HCT116 (cell line): ENCODE measurements around the gene MCRIP2. TPM values are rescaled to one million over a fixed set of nuclear protein-coding genes. Genes with fewer than 3 reads are reported as not detected.

Experiments used
- ATAC-seq: fragments of 200-7000 bp; cut with Tn5 transposase; 2 replicates; pipeline ENCODE4 v1.9.1; 2020; ENCODE audit warnings: mild to moderate bottlenecking, moderate library complexity
- BruUV-seq: library from RNA; stranded (reverse); fragments of 400-500 nt; replicated peaks from 2 replicates; lab custom pipeline; 2021; lab: Mats Ljungman, UMichigan
- CTCF ChIA-PET: fragments of 300-600 bp; sonication (Branson Sonifier 250); formaldehyde crosslinking; loops from one replicate; lab custom pipeline; 2021; ENCODE audit warnings: antibody characterized with exemption; lab: Charles Lee
- POLR2A ChIA-PET: fragments of 300-600, 350-600 bp; sonication (Branson Sonifier 250); formaldehyde crosslinking; loops from one replicate; lab custom pipeline; 2021; ENCODE audit warnings: antibody characterized with exemption; lab: Charles Lee
- RAD21 ChIA-PET, 2 experiments: fragments of 300-600 bp; sonication (Branson Sonifier 250); formaldehyde crosslinking; loops; one replicate each; lab custom pipeline; 2023; ENCODE audit warnings: low total read pairs in 2 of 2; ENCODE audit not compliant: uncharacterized antibody in 2 of 2, unreplicated experiment in 2 of 2, low non-redundant PET in 1 of 2; lab: Charles Lee
- DNase-seq: peaks from one replicate; pipeline ENCODE4 v3.0.0-alpha.2; 2010; ENCODE audit warnings: low read depth, low spot score
- H2AFZ ChIP-seq: fragments of 200-600 bp; shearing (Covaris generic), sonication (generic); 2 replicates; pipeline ENCODE4 v1.6.1; 2017; ENCODE audit warnings: low read depth, mixed run types, mixed read lengths, antibody characterized with exemption, low read length; ENCODE audit not compliant: poor library complexity, severe bottlenecking
- H3K27ac ChIP-seq: 2 replicates; pipeline ENCODE4 v1.5.1; 2012; ENCODE audit warnings: low read depth, low read length
- H3K27me3 ChIP-seq: fragments of 200-600 bp; sonication (generic); 2 replicates; pipeline ENCODE4 v1.6.1; 2016; ENCODE audit warnings: mixed run types, low read length, mixed read lengths; ENCODE audit not compliant: insufficient read depth
- H3K36me3 ChIP-seq, 2 experiments: fragments of 200-500 bp in 1 of 2; fragments of 200-600 bp in 1 of 2; sonication (Bioruptor generic) in 1 of 2; sonication (generic) in 1 of 2; 2 replicates each; pipeline versions ENCODE4 v1.5.1 to v1.6.1; 2014 to 2016; ENCODE audit warnings: low read length in 2 of 2, inconsistent platforms in 1 of 2, mixed read lengths in 1 of 2, mixed run types in 1 of 2; ENCODE audit not compliant: insufficient read depth in 2 of 2, control insufficient read depth in 1 of 2
- H3K4me1 ChIP-seq, 2 experiments: fragments of 200-600 bp in 1 of 2; sonication (generic) in 1 of 2; 2 replicates each; pipeline versions ENCODE4 v1.5.1 to v1.6.1; 2012 to 2017; ENCODE audit warnings: low read length in 2 of 2, inconsistent platforms in 1 of 2, mild to moderate bottlenecking in 1 of 2, mixed read lengths in 1 of 2, mixed run types in 1 of 2, moderate library complexity in 1 of 2; ENCODE audit not compliant: insufficient read depth in 2 of 2, control insufficient read depth in 1 of 2
- H3K4me2 ChIP-seq: fragments of 200-600 bp; sonication (generic); 2 replicates; pipeline ENCODE4 v1.6.1; 2017; ENCODE audit warnings: mixed run types, low read length, mixed read lengths
- H3K4me3 ChIP-seq, 2 experiments: fragments of 200-600 bp in 1 of 2; sonication (generic) in 1 of 2; replicated peaks in 1 of 2; 2 replicates each; pipeline ENCODE4 v1.5.1; 2011 to 2016; ENCODE audit warnings: low read length in 2 of 2, control low read depth in 1 of 2, low read depth in 1 of 2, mild to moderate bottlenecking in 1 of 2, mixed read lengths in 1 of 2, mixed run types in 1 of 2
- H3K79me2 ChIP-seq: fragments of 200-600 bp; sonication (generic); 2 replicates; pipeline ENCODE4 v1.6.1; 2017; ENCODE audit warnings: mild to moderate bottlenecking, mixed run types, low read length, moderate library complexity, mixed read lengths; ENCODE audit not compliant: insufficient read depth
- H3K9ac ChIP-seq: fragments of 200-600 bp; sonication (generic); 2 replicates; pipeline ENCODE4 v1.6.1; 2016; ENCODE audit warnings: low read length, mixed read lengths
- H3K9me2 ChIP-seq: fragments of 200-600 bp; sonication (generic), shearing (Covaris generic); 2 replicates; pipeline ENCODE4 v1.6.1; 2017; ENCODE audit warnings: mixed run types, mild to moderate bottlenecking, moderate library complexity; ENCODE audit not compliant: insufficient read depth
- H3K9me3 ChIP-seq, 2 experiments: fragments of 200-500 bp in 1 of 2; fragments of 200-600 bp in 1 of 2; sonication (Bioruptor generic) in 1 of 2; sonication (generic) in 1 of 2; 2 replicates each; pipeline ENCODE4 v1.6.1; 2014 to 2017; ENCODE audit warnings: low read length in 2 of 2, mixed read lengths in 2 of 2, inconsistent platforms in 1 of 2, low read depth in 1 of 2, mild to moderate bottlenecking in 1 of 2, mixed run types in 1 of 2, moderate library complexity in 1 of 2; ENCODE audit not compliant: control insufficient read depth in 1 of 2, insufficient read depth in 1 of 2
- H4K20me1 ChIP-seq: fragments of 200-600 bp; sonication (generic), shearing (Covaris generic); 2 replicates; pipeline ENCODE4 v1.6.1; 2017; ENCODE audit warnings: mixed run types, mild to moderate bottlenecking, moderate library complexity; ENCODE audit not compliant: insufficient read depth
- CBX3 ChIP-seq: IDR thresholded peaks from 2 replicates; pipeline ENCODE4 v1.6.1; 2012; ENCODE audit warnings: low read depth
- CEBPB ChIP-seq: IDR thresholded peaks from 2 replicates; pipeline ENCODE4 v1.6.1; 2012; ENCODE audit warnings: low read depth
- EGR1 ChIP-seq: IDR thresholded peaks from 2 replicates; pipeline ENCODE4 v1.6.1; 2012; ENCODE audit warnings: low read depth
- EZH2 ChIP-seq: fragments of 200-600 bp; sonication (generic); IDR thresholded peaks from 2 replicates; pipeline ENCODE4 v1.6.1; 2017; ENCODE audit warnings: antibody characterized with exemption, mixed run types
- EZH2phosphoT487 ChIP-seq: fragments of 200-600 bp; IDR thresholded peaks from 2 replicates; pipeline ENCODE4 v1.6.1; 2018; ENCODE audit warnings: antibody characterized with exemption, borderline replicate concordance
- FOSL1 ChIP-seq: IDR thresholded peaks from 2 replicates; pipeline ENCODE4 v1.6.1; 2012; ENCODE audit warnings: low read depth
- JUND ChIP-seq: IDR thresholded peaks from 2 replicates; pipeline ENCODE4 v1.6.1; 2012
- POLR2A ChIP-seq: IDR thresholded peaks from 2 replicates; pipeline ENCODE4 v1.7.0; 2011; ENCODE audit warnings: borderline replicate concordance; ENCODE audit not compliant: insufficient read depth, insufficient read length; ENCODE audit errors: extremely low read depth
- POLR2AphosphoS5 ChIP-seq: IDR thresholded peaks from 2 replicates; pipeline ENCODE4 v1.6.1; 2011; ENCODE audit warnings: mild to moderate bottlenecking, low read depth, low read length, moderate library complexity
- SIN3A ChIP-seq: IDR thresholded peaks from 2 replicates; pipeline ENCODE4 v1.6.1; 2012; ENCODE audit warnings: low read depth
- TCF7L2 ChIP-seq: IDR thresholded peaks from 2 replicates; pipeline ENCODE4 v1.7.0; 2011; ENCODE audit warnings: borderline replicate concordance, inconsistent platforms; ENCODE audit not compliant: insufficient read depth, insufficient read length; ENCODE audit errors: extremely low read depth
- YY1 ChIP-seq: IDR thresholded peaks from 2 replicates; pipeline ENCODE4 v1.6.1; 2011; ENCODE audit warnings: low read length, low read depth, moderate library complexity, mild to moderate bottlenecking; ENCODE audit not compliant: insufficient replicate concordance; ENCODE audit errors: extremely low read depth
- ZNF274 ChIP-seq: fragments of 200-500 bp; sonication (Bioruptor generic); IDR thresholded peaks from 2 replicates; pipeline ENCODE4 v1.6.1; 2014; ENCODE audit warnings: mild to moderate bottlenecking, low read depth, low read length, inconsistent platforms
- intact Hi-C: fragments of 100-400 bp; cut with micrococcal nuclease; formaldehyde crosslinking; loops from 2 replicates; pipeline ENCODE4 v1.10.0; 2022
- total RNA-seq: library from RNA; stranded (reverse); gene quantifications from one replicate; pipeline ENCODE4 v1.2.1, GENCODE V29; 2021; ENCODE audit not compliant: unreplicated experiment
- TF ChIP-seq, protein P1 (sequence below): IDR thresholded peaks from 2 replicates; pipeline ENCODE4 v1.6.1; 2012; ENCODE audit warnings: low read depth
- TF ChIP-seq, protein P2 (sequence below), 3 experiments: fragments of 200-600 bp in 1 of 3; sonication (generic) in 1 of 3; IDR thresholded peaks in 2 of 3; conservative IDR thresholded peaks in 1 of 3; 2 replicates each; pipeline ENCODE4 v1.5.1; 2012 to 2017; ENCODE audit warnings: low read depth in 2 of 3, low read length in 2 of 3, antibody characterized with exemption in 1 of 3, borderline replicate concordance in 1 of 3, control low read depth in 1 of 3, mild to moderate bottlenecking in 1 of 3, mixed read lengths in 1 of 3, mixed run types in 1 of 3, moderate library complexity in 1 of 3; ENCODE audit not compliant: insufficient read depth in 1 of 3
- TF ChIP-seq, protein P3 (sequence below): IDR thresholded peaks from 2 replicates; pipeline ENCODE4 v1.6.1; 2012
- TF ChIP-seq, protein P4 (sequence below): IDR thresholded peaks from 2 replicates; pipeline ENCODE4 v1.6.1; 2011; ENCODE audit warnings: mild to moderate bottlenecking, low read length, moderate library complexity; ENCODE audit not compliant: insufficient replicate concordance; ENCODE audit errors: extremely low read depth

MCRIP2 gene
- total RNA-seq, 1 experiment from 2014 or later = 34.9 TPM

DNA sequence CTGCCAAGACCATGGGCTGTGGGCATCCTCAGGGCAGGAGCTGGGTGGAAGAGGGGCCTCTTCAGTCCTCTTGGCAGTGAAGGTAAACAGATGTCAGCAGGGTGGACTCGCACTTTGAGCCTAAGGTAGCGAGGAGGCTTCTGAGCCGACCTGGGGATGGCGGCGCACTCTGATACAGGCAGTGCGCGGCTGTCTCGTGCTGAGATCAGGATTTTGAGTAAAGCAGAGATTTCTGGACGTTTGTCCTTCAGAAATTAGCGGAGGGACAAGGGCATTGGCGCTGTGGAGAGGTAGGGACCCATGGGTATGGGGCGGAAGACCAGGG is 44.9 kb upstream of the MCRIP2 start:
- no peak for TF ChIP-seq FOSL1
- no peak for TF ChIP-seq SIN3A
- TF ChIP-seq, protein P1, sequence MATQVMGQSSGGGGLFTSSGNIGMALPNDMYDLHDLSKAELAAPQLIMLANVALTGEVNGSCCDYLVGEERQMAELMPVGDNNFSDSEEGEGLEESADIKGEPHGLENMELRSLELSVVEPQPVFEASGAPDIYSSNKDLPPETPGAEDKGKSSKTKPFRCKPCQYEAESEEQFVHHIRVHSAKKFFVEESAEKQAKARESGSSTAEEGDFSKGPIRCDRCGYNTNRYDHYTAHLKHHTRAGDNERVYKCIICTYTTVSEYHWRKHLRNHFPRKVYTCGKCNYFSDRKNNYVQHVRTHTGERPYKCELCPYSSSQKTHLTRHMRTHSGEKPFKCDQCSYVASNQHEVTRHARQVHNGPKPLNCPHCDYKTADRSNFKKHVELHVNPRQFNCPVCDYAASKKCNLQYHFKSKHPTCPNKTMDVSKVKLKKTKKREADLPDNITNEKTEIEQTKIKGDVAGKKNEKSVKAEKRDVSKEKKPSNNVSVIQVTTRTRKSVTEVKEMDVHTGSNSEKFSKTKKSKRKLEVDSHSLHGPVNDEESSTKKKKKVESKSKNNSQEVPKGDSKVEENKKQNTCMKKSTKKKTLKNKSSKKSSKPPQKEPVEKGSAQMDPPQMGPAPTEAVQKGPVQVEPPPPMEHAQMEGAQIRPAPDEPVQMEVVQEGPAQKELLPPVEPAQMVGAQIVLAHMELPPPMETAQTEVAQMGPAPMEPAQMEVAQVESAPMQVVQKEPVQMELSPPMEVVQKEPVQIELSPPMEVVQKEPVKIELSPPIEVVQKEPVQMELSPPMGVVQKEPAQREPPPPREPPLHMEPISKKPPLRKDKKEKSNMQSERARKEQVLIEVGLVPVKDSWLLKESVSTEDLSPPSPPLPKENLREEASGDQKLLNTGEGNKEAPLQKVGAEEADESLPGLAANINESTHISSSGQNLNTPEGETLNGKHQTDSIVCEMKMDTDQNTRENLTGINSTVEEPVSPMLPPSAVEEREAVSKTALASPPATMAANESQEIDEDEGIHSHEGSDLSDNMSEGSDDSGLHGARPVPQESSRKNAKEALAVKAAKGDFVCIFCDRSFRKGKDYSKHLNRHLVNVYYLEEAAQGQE = no peak
- TF ChIP-seq, protein P2, sequence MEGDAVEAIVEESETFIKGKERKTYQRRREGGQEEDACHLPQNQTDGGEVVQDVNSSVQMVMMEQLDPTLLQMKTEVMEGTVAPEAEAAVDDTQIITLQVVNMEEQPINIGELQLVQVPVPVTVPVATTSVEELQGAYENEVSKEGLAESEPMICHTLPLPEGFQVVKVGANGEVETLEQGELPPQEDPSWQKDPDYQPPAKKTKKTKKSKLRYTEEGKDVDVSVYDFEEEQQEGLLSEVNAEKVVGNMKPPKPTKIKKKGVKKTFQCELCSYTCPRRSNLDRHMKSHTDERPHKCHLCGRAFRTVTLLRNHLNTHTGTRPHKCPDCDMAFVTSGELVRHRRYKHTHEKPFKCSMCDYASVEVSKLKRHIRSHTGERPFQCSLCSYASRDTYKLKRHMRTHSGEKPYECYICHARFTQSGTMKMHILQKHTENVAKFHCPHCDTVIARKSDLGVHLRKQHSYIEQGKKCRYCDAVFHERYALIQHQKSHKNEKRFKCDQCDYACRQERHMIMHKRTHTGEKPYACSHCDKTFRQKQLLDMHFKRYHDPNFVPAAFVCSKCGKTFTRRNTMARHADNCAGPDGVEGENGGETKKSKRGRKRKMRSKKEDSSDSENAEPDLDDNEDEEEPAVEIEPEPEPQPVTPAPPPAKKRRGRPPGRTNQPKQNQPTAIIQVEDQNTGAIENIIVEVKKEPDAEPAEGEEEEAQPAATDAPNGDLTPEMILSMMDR (IDR thresholded peaks at IDR 0.05 in 2 of 3, conservative IDR thresholded peaks at IDR 0.05 in 1 of 3; ENCODE audit: borderline replicate concordance in 1 of 3, insufficient read depth in 1 of 3, low read depth in 2 of 3, low read length in 2 of 3) = no peak
- no peak for TF ChIP-seq EZH2
- no peak for TF ChIP-seq ZNF274
- no peak for TF ChIP-seq JUND
- no peak for TF ChIP-seq CEBPB
- no peak for TF ChIP-seq CBX3
- no peak for TF ChIP-seq EZH2phosphoT487
- TF ChIP-seq POLR2AphosphoS5 = no peak
- no peak for TF ChIP-seq EGR1
- TF ChIP-seq, protein P3, sequence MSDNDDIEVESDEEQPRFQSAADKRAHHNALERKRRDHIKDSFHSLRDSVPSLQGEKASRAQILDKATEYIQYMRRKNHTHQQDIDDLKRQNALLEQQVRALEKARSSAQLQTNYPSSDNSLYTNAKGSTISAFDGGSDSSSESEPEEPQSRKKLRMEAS = no peak
- TF ChIP-seq TCF7L2 = no peak
- TF ChIP-seq, protein P4, sequence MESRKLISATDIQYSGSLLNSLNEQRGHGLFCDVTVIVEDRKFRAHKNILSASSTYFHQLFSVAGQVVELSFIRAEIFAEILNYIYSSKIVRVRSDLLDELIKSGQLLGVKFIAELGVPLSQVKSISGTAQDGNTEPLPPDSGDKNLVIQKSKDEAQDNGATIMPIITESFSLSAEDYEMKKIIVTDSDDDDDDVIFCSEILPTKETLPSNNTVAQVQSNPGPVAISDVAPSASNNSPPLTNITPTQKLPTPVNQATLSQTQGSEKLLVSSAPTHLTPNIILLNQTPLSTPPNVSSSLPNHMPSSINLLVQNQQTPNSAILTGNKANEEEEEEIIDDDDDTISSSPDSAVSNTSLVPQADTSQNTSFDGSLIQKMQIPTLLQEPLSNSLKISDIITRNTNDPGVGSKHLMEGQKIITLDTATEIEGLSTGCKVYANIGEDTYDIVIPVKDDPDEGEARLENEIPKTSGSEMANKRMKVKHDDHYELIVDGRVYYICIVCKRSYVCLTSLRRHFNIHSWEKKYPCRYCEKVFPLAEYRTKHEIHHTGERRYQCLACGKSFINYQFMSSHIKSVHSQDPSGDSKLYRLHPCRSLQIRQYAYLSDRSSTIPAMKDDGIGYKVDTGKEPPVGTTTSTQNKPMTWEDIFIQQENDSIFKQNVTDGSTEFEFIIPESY = no peak
- no peak for TF ChIP-seq POLR2A
- no peak for TF ChIP-seq YY1
- H3K27ac ChIP-seq = no peak overlapping the region
- no peaks in the 10 kb centered on the region for H3K9me3 ChIP-seq
- intact Hi-C loops = no loop called here
- no peak for ATAC-seq
- no TSS peak for BruUV-seq
- no peaks in the 10 kb centered on the region for H3K27me3 ChIP-seq
- no peak for DNase-seq
- H3K36me3 ChIP-seq = peaks cover 0 to 3% of the 10 kb centered on the region in 2 experiments; a peak in 1 of 4 replicates
- no peak overlapping the region for H3K4me3 ChIP-seq
- no peaks in the 10 kb centered on the region for H3K9me2 ChIP-seq
- no peak overlapping the region for H3K9ac ChIP-seq
- CTCF ChIA-PET = no interaction called here
- RAD21 ChIA-PET = no interaction called here
- POLR2A ChIA-PET = no interaction called here
- H4K20me1 ChIP-seq = no peaks in the 10 kb centered on the region
- H2AFZ ChIP-seq = no peak overlapping the region
- H3K4me2 ChIP-seq = no peak overlapping the region
- H3K79me2 ChIP-seq = peaks cover 21% of the 10 kb centered on the region; the same call in 1 of the 2 replicates
- peaks cover 26 to 27% of the 10 kb centered on the region in 2 experiments for H3K4me1 ChIP-seq
